K562 (cell line): ENCODE results near the gene KLHL29. TPM values are rescaled to one million over a fixed set of nuclear protein-coding genes. Genes with fewer than 3 reads are reported as not detected.

Experiments used
- ATAC-seq: fragments of 200-7000 bp; cut with Tn5 transposase; 3 replicates; pipeline ENCODE4 v1.9.1; 2020; ENCODE audit warnings: moderate library complexity
- BruUV-seq: library from RNA; stranded (reverse); fragments of 400-500 nt; replicated peaks from 2 replicates; lab custom pipeline; 2021; lab: Mats Ljungman, UMichigan
- CTCF ChIA-PET: fragments of 300-600 bp; formaldehyde crosslinking; extraction: SDS; loops from one replicate; lab custom pipeline; 2021; ENCODE audit warnings: low intra/inter-chr PET ratio; lab: Yijun Ruan, JAX
- POLR2A ChIA-PET: fragments of 300-600, 350-650 bp; sonication (Branson Sonifier 250); formaldehyde crosslinking; extraction: SDS; loops from one replicate; lab custom pipeline; 2021; ENCODE audit warnings: antibody characterized with exemption, inconsistent platforms; lab: Yijun Ruan, JAX
- DNase-seq, 4 experiments: peaks; one replicate each; pipeline versions ENCODE4 v3.0.0 to v3.0.0-alpha.2; 2011 to 2018; ENCODE audit warnings: low spot score in 3 of 4, mixed read lengths in 3 of 4; ENCODE audit errors: extremely low read depth in 1 of 4
- FAIRE-seq: peaks from 2 replicates; lab custom pipeline; 2011; peaks lifted over from hg19 to GRCh38; lab: Jason Lieb, UNC
- H2AFZ ChIP-seq: 2 replicates; pipeline ENCODE4 v1.6.0; 2011; ENCODE audit warnings: low read depth, low read length, control low read depth, inconsistent platforms
- H3K27ac ChIP-seq: fragments of 200-600 bp; 3 replicates; pipeline ENCODE4 v1.8.0; 2011; ENCODE audit warnings: low read depth, mild to moderate bottlenecking, control low read depth, inconsistent platforms, low read length, moderate library complexity, mixed read lengths; ENCODE audit errors: extremely low read depth
- H3K27me3 ChIP-seq, 2 experiments: fragments of 300-600 bp in 1 of 2; 2 replicates in 1 of 2; 3 replicates in 1 of 2; pipeline versions ENCODE4 v1.6.0 to v1.8.0; 2011; ENCODE audit warnings: inconsistent platforms in 2 of 2, low read length in 2 of 2, mild to moderate bottlenecking in 1 of 2, mixed read lengths in 1 of 2, moderate library complexity in 1 of 2; ENCODE audit not compliant: control insufficient read depth in 2 of 2, insufficient read depth in 2 of 2
- H3K36me3 ChIP-seq: fragments of 300-600 bp; 3 replicates; pipeline ENCODE4 v1.8.0; 2011; ENCODE audit warnings: mild to moderate bottlenecking, low read length, inconsistent platforms; ENCODE audit not compliant: control insufficient read depth, insufficient read depth
- H3K4me1 ChIP-seq, 2 experiments: fragments of 200-600 bp in 1 of 2; replicated peaks in 1 of 2; 2 replicates in 1 of 2; 3 replicates in 1 of 2; pipeline versions ENCODE4 v1.5.1 to v1.8.0; 2011; ENCODE audit warnings: inconsistent platforms in 2 of 2, low read length in 2 of 2, mild to moderate bottlenecking in 1 of 2, mixed read lengths in 1 of 2, moderate library complexity in 1 of 2; ENCODE audit not compliant: control insufficient read depth in 2 of 2, insufficient read depth in 2 of 2
- H3K4me2 ChIP-seq: 2 replicates; pipeline ENCODE4 v1.6.1; 2011; ENCODE audit warnings: low read length, control low read depth, inconsistent platforms, mixed read lengths; ENCODE audit not compliant: insufficient read depth
- H3K4me3 ChIP-seq: fragments of 200-600 bp; sonication (generic), shearing (Covaris generic); 2 replicates; pipeline ENCODE4 v1.5.1; 2016; ENCODE audit warnings: control low read depth, inconsistent platforms
- H3K79me2 ChIP-seq: fragments of 200-600 bp; 3 replicates; pipeline ENCODE4 v1.8.0; 2011; ENCODE audit warnings: low read length, inconsistent platforms; ENCODE audit not compliant: control insufficient read depth, insufficient read depth
- H3K9ac ChIP-seq, 2 experiments: 2 replicates each; pipeline versions ENCODE4 v1.6.0 to v1.6.1; 2011; ENCODE audit warnings: low read depth in 2 of 2, low read length in 2 of 2, control low read depth in 1 of 2, inconsistent platforms in 1 of 2, mild to moderate bottlenecking in 1 of 2, mixed read lengths in 1 of 2; ENCODE audit not compliant: insufficient read depth in 1 of 2
- H3K9me1 ChIP-seq: one replicate; pipeline ENCODE4 v1.6.0; 2011; ENCODE audit warnings: inconsistent platforms, mild to moderate bottlenecking, low read length, moderate library complexity; ENCODE audit not compliant: control insufficient read depth, insufficient read depth
- H3K9me3 ChIP-seq: replicated peaks from 2 replicates; pipeline ENCODE4 v1.5.1; 2011; ENCODE audit warnings: low read depth, low read length, inconsistent platforms; ENCODE audit not compliant: control insufficient read depth, insufficient read depth
- H4K20me1 ChIP-seq: replicated peaks from 2 replicates; pipeline ENCODE4 v1.6.1; 2011; ENCODE audit warnings: low read length, inconsistent platforms, mixed read lengths; ENCODE audit not compliant: control insufficient read depth, insufficient read depth
- CREB5 ChIP-seq: fragments of 250-450 bp; sonication (Bioruptor Pico); IDR thresholded peaks from 2 replicates; pipeline ENCODE4 v1.5.0; 2020; ENCODE audit warnings: mild to moderate bottlenecking
- FUS ChIP-seq: fragments of 200-400 bp; formaldehyde crosslinking; optimal IDR thresholded peaks from 2 replicates; pipeline ENCODE3; 2017; ENCODE audit warnings: low read depth, low read length
- NR4A1 ChIP-seq, 2 experiments: fragments of 250-450 bp in 1 of 2; fragments of 450-650 bp in 1 of 2; sonication (Bioruptor Pico) in 1 of 2; IDR thresholded peaks; 2 replicates each; pipeline versions ENCODE4 v1.4.0 to v1.6.1; 2016 to 2020; ENCODE audit warnings: mild to moderate bottlenecking in 2 of 2, missing compliant biosample characterization in 1 of 2, missing genetic modification characterization in 1 of 2, moderate library complexity in 1 of 2
- SLC30A9 ChIP-seq: fragments of 250-450 bp; sonication (Bioruptor Pico); IDR thresholded peaks from 2 replicates; pipeline ENCODE4 v1.8.0; 2022; ENCODE audit warnings: mild to moderate bottlenecking, moderate library complexity
- TAL1 ChIP-seq: fragments of 450-650 bp; IDR thresholded peaks from 2 replicates; pipeline ENCODE4 v1.6.1; 2016; ENCODE audit warnings: mild to moderate bottlenecking
- TCF7L2 ChIP-seq: fragments of 150-350 bp; IDR thresholded peaks from 2 replicates; pipeline ENCODE4 v1.6.1; 2016; ENCODE audit warnings: low read depth, mild to moderate bottlenecking, low read length, moderate library complexity
- ZNF24 ChIP-seq: fragments of 450-650 bp; IDR thresholded peaks from 2 replicates; pipeline ENCODE4 v1.6.1; 2016
- ZNF449 ChIP-seq: fragments of 250-450 bp; sonication (Bioruptor Pico); IDR thresholded peaks from 2 replicates; pipeline ENCODE4 v1.8.0; 2022; ENCODE audit warnings: moderate library complexity, mild to moderate bottlenecking, inconsistent platforms
- WGBS: fragments of 100-300 bp; shearing (Covaris generic); methylation state at CpG from one replicate; pipeline ENCODE4 v1.1.6; 2016; ENCODE audit warnings: low coverage, mixed read lengths; ENCODE audit not compliant: insufficient coverage; ENCODE audit errors: missing lambda C conversion rate; 5-methylcytosine and 5-hydroxymethylcytosine counted together
- in situ Hi-C: fragments of 300-500 bp; cut with MboI; formaldehyde crosslinking; loops from 4 replicates; pipeline ENCODE4 v1.15.0; 2018; ENCODE audit warnings: inconsistent platforms, mixed read lengths
- intact Hi-C: fragments of 100-400 bp; cut with micrococcal nuclease; formaldehyde crosslinking; loops from 2 replicates; pipeline ENCODE4 v1.14.2; 2022
- polyA plus RNA-seq, 8 experiments: library from polyadenylated mRNA; depleted of rRNA in 4 of 8; stranded (reverse) in 5 of 8; unstranded in 3 of 8; fragments of >200 nt; fragmentation: Nextera tagmentation in 2 of 8; fragmentation: Illumina TruSeq in 1 of 8; extraction: Ambion mirVana in 2 of 8; extraction: Trizol in 1 of 8; gene quantifications; 2 replicates each; pipeline versions ENCODE4 v1.2.1 to v1.2.3, GENCODE V29; 2011 to 2014; ENCODE audit warnings: inconsistent platforms in 1 of 8, missing spikeins in 1 of 8
- total RNA-seq, 7 experiments: library from RNA; depleted of rRNA in 6 of 7; stranded (reverse); fragments of >200 nt in 6 of 7; fragmentation: Illumina TruSeq in 2 of 7; extraction: Trizol in 2 of 7; gene quantifications; 2 replicates each; pipeline versions ENCODE4 v1.2.1 to v1.2.3, GENCODE V29; 2011 to 2021; ENCODE audit warnings: low replicate concordance in 1 of 7

KLHL29 gene
- total and polyA plus RNA-seq, 9 of the 15 experiments (the other 6 are each of a cell fraction or from before 2014, with no cell fraction given), result 0.03 to 0.31 (median 0.08) TPM; not detected in 1

GRCh38 chr2:23417310-23417709 lies 32.3 kb downstream of the KLHL29 start:
- Histone ChIP-seq H3K4me3 (no peak overlapping the region), H4K20me1 (no peaks in the 10 kb centered on the region; the same call in 1 of the 2 replicates)
- TF ChIP-seq TAL1 (no peak), FUS (no peak), NR4A1 (CRISPR knock-in tag; IDR thresholded peaks at IDR 0.05) (no peak), NR4A1 (tag; IDR thresholded peaks at IDR 0.05) (no peak), SLC30A9 (CRISPR knock-in tag) (no peak), TCF7L2 (no peak), ZNF449 (no peak), CREB5 (CRISPR knock-in tag) (no peak), ZNF24 (no peak)
- TF ChIP-seq, all 486 proteins: peak for 0
- Histone ChIP-seq H3K79me2 (no peaks in the 10 kb centered on the region), H3K9ac (no peak overlapping the region), H3K4me2 (no peak overlapping the region), H3K4me1 (peaks cover 4 to 10% of the 10 kb centered on the region in 2 experiments; a peak in 4 of 5 replicates), H3K27ac (no peak overlapping the region), H3K27me3 (peaks cover 5 to 64% of the 10 kb centered on the region in 2 experiments; a peak in 4 of 5 replicates), H3K9me1 (no peaks in the 10 kb centered on the region), H3K9me3 (no peaks in the 10 kb centered on the region; the same call in 1 of the 2 replicates), H3K36me3 (no peaks in the 10 kb centered on the region), H2AFZ (no peak overlapping the region)
- ATAC-seq (no peak), DNase-seq (no peak), FAIRE-seq (no peak)
- BruUV-seq, result no TSS peak
- ChIA-PET POLR2A (interaction anchor here (0.9 kb wide), 1 partner anchor 112 kb away, joined by 3 read pairs; no protein-coding TSS in a partner anchor), CTCF (no interaction called here)
- WGBS, result 5% methylated on average over 12 of the region's 12 CpGs
- in situ Hi-C loops (no loop called here), intact Hi-C loops (no loop called here)
